Measurements from ENCODE around the gene PCNA.
A peak's percentile ranks its signal among the peaks of the same experiment; 100 is the strongest.

Gene PCNA

DNA sequence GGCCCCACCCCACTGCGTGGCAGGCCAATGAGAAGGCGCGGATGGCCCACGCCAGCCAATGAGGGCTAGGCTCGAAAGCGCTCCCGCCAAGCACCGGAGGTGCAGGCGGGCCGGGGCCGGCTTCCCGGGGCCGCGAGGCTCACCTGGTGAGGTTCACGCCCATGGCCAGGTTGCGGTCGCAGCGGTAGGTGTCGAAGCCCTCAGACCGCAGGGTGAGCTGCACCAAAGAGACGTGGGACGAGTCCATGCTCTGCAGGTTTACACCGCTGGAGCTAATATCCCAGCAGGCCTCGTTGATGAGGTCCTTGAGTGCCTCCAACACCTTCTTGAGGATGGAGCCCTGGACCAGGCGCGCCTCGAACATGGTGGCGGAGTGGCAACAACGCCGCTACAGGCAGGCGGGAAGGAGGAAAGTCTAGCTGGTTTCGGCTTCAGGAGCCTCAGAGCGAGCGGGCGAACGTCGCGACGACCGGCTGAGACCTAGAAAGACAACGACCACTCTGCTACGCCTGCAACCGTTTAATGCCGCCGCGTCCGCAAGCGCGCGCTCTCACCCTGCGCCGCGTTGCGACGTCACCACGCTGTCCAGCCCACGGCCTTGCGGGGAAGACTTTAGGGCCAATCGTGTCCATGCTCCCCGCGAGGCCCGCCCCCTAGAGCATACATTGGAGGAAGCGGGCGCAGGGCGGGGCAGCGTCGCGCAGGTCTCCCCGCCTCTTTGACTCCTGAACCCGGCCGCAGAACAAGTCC is at the start of gene PCNA:
TSS of gene PCNA (minus strand) at position 524 of the 750 bp plus-strand sequence. CDS start at position 364, 160 bp downstream.
- TF ChIP-seq, protein P1, sequence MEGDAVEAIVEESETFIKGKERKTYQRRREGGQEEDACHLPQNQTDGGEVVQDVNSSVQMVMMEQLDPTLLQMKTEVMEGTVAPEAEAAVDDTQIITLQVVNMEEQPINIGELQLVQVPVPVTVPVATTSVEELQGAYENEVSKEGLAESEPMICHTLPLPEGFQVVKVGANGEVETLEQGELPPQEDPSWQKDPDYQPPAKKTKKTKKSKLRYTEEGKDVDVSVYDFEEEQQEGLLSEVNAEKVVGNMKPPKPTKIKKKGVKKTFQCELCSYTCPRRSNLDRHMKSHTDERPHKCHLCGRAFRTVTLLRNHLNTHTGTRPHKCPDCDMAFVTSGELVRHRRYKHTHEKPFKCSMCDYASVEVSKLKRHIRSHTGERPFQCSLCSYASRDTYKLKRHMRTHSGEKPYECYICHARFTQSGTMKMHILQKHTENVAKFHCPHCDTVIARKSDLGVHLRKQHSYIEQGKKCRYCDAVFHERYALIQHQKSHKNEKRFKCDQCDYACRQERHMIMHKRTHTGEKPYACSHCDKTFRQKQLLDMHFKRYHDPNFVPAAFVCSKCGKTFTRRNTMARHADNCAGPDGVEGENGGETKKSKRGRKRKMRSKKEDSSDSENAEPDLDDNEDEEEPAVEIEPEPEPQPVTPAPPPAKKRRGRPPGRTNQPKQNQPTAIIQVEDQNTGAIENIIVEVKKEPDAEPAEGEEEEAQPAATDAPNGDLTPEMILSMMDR (IDR thresholded peaks at IDR 0.05; ENCODE audit: low read depth, low read length), result no peak
- H3K4me3 ChIP-seq (replicated peaks in 1 of 2; ENCODE audit: low read depth in 2 of 2, low read length in 2 of 2), result peak within 1 kb of the TSS; percentile 77 to 97
- peak; percentile 96 to 97 for DNase-seq (ENCODE audit: low read depth in 2 of 2)

DNA sequence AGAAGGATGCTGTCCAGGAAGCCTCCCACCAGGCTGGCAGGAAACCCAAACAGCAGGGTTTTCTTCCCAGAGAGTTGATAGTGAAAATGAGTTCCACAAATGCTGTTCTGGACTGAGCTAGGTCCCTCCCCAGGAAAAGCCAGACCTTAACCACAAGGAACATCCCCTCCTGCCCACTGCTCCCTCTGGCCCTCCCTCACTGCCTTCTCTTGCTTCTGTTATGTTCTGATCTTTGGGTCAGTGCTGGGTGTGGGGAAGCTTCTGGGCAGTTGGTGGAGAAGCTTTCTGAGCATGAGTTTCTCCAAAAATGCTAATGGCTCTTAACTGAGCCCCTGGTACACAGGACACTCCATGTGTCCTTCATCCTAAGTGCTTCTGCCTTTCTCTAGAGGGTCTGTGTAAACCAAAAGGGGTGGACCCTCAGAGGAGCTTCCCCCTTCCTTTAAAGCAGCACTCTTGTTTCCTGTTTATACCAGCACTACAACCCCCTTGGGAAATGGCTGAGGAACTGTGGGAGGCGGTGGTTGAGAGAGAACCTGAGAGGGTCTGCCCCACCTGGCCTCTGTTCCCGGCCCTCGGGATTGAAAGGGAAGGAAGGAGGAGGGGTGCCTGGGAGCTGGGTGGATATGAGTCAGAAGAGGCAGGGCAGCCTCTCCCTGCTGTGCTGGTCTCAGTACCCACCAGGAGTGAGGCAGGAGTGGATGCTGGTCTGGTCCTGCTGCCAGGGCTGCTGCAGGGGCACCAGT is 49.1 kb upstream of the PCNA start:
- DNase-seq (ENCODE audit: low read depth in 2 of 2), result peak; percentile 42 to 54
- no peak overlapping the region for H3K4me3 ChIP-seq (replicated peaks in 1 of 2; ENCODE audit: low read depth in 2 of 2, low read length in 2 of 2)
- TF ChIP-seq, protein P1 (IDR thresholded peaks at IDR 0.05; ENCODE audit: low read depth, low read length), result no peak

- no peak overlapping the region for H3K4me3 ChIP-seq (replicated peaks in 1 of 2; ENCODE audit: low read depth in 2 of 2, low read length in 2 of 2)
- TF ChIP-seq, protein P1 (IDR thresholded peaks at IDR 0.05; ENCODE audit: low read depth, low read length), result no peak
- no peak for DNase-seq (ENCODE audit: low read depth in 2 of 2)
Observed at GRCh38 chr20:5164645-5165625, 45.2 kb upstream of the PCNA start.

DNA sequence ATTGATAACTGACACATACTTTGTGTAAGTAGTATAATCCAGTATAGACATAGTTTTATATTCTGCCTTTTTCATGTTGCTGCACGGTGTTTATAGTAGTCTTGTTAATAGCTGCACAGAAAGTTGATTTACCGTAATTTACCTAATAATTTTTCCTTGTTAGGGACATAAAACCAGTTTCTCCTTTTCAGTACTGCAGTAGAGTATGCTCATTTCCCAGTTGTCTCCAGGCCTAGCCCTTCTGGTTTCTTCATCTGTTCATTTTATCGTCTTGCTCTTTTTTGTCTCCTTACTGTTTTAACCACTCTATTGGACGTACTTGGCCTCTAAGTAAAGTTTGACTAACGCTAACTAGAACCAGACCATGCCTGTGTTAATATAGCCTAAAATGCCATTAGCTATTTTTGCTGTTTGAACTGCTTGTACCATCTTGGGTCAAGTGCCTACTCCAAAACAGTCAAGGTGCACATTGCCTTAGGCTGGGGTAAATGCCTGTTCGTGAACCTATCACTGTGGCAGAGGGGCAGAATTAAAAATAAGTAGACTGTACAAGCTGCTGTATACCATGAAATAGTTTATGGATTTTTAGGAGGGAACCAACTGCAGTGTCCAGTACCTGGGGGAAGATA is 41.9 kb upstream of the PCNA start:
- DNase-seq (ENCODE audit: low read depth in 2 of 2), result no peak
- no peak overlapping the region for H3K4me3 ChIP-seq (replicated peaks in 1 of 2; ENCODE audit: low read depth in 2 of 2, low read length in 2 of 2)
- TF ChIP-seq, protein P1 (IDR thresholded peaks at IDR 0.05; ENCODE audit: low read depth, low read length), result no peak

DNA sequence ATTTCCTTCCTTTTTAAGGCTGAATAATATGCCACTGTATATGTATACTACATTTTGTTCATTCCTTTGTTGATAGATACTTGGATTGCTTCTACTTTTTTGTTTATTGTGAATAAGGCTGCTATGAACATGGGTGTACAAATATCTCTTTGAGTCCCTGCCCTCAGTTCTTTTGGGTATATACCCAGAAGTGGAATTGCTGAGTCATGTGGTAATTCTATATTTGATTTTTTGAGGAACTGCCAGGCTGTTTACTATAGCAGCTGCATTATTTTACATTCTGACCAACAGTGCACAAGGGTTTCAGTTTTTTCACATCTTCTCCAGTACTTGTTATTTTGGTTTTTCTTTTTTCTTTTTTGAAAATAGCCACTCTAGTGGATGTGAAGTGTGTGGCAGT is 41.1 kb upstream of the PCNA start:
- DNase-seq (ENCODE audit: low read depth in 2 of 2), result peak in 1 of 2 donors; percentile 19
- H3K4me3 ChIP-seq (replicated peaks in 1 of 2; ENCODE audit: low read depth in 2 of 2, low read length in 2 of 2), result no peak overlapping the region
- TF ChIP-seq, protein P1 (IDR thresholded peaks at IDR 0.05; ENCODE audit: low read depth, low read length), result no peak

DNA sequence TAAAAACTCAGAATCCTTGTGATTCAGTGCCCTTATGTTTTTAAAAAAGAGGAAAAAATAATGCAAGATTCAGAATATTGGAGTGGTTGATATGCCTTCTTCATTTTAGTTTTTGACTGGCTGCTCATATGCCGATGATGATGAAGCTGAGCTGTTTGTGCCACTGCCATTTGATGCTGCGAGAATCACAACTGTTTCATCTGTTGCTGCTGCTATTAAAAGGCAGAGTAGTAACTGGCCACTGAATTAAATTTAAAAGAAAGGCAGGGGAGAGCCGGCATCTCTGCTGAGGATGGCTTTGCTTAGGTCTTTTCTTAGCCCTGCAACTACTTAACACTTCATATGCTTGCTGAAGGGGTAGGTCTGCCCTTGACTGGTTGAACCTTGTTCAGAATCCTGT is 40.2 kb upstream of the PCNA start:
- no peak for DNase-seq (ENCODE audit: low read depth in 2 of 2)
- H3K4me3 ChIP-seq (replicated peaks in 1 of 2; ENCODE audit: low read depth in 2 of 2, low read length in 2 of 2), result no peak overlapping the region
- TF ChIP-seq, protein P1 (IDR thresholded peaks at IDR 0.05; ENCODE audit: low read depth, low read length), result no peak

All from cardiac fibroblast (primary cell).